Activated CD4-positive, alpha-beta T cell treated with anti-CD3 and anti-CD28 coated beads, Interleukin-2, Interleukin-4, amounts not matched to agents 100 ng/mL and 50 ng/mL, durations not matched to agents 16 hours and 8 hours (primary cell): Measurements from ENCODE around the gene GNLY.
"Not testable (repeated sequence)": the region's sequence is repeated elsewhere in the genome, so short reads cannot be mapped to it uniquely, and the experiment has no call there.

ENCODE experiments used
- DNase-seq: peaks from one replicate; pipeline ENCODE4 v3.0.0-alpha.2; 2020; ENCODE audit warnings: low spot score

The GNLY gene

DNA sequence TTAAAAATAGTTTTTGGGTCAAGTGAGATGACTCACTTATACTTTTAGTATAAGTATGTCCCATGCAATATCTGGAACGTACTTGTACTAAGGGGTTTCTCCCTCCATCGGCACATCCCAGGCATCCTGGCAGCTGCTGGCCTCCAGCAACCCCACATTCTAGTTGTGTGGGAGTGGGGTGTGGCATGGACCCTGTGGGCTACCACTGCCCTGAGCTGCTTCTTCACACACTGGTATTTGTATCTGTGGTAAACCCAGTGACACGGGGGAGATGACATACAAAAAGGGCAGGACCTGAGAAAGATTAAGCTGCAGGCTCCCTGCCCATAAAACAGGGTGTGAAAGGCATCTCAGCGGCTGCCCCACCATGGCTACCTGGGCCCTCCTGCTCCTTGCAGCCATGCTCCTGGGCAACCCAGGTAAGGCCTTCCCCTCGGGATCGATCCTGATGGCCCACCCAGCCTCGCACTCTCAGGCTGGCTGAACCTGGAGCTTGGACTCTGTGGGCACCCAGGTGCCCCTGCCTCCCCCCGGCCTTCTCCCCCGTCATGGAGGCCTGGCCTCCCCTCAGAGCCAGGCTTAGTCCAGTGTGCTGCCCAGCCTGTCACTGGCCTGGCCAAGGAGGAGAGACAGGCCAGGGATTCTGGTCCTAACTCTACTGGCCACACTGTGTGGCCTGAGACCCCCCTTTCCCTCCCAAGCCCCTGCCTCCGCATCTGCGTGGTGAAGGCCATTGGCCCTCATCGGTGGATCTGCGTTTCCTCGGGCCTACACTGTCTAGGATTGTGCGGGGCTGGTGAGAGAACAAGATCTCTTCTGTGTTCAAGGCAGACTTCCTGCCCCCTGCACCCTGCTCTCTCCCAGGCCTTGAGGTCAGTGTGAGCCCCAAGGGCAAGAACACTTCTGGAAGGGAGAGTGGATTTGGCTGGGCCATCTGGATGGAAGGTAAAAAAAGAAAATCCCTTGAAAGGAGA, at the start of gene GNLY:
GNLY (plus strand) TSS at position 307 of the 974 bp plus-strand sequence; CDS start at position 368, 61 bp downstream.
- DNase-seq: no peak

DNA sequence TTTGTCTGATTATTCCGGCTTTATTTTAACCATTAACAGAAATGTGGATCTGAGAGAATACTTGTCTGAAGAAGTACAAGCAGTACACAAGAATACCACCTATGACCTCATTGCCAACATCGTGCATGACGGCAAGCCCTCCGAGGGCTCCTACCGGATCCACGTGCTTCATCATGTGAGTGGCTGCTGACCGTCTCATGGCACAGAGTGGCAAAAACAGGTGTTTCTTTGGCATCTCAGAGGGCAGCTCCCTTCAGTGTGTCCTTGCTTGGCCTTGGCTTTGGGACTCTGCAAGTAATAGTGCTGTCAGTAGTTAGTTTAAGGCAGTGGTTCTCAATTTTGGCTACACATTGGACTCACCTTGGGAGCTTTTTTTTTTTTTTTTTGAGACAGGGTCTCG, 49.2 kb upstream of the GNLY start:
- DNase-seq: no peak

DNA sequence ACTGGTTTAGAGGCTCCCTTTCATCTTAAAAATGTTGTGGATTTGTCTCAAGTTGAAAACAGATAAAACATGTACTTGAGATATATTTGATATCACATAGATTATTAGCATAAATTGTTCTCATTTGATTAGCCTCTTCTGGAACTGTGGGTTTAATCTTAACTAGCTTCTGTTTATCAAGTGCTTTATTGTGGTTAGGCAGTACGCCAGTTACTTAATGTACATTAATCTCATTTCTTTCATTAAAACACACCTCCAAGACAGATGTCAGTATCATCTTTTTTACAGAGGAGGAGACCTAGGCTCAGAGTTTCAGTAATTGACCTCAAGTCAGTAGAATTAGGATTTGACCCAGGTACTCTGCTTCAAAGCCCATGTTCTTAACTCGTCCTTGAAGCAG, 48.0 kb upstream of the GNLY start:
- no peak for DNase-seq

DNA sequence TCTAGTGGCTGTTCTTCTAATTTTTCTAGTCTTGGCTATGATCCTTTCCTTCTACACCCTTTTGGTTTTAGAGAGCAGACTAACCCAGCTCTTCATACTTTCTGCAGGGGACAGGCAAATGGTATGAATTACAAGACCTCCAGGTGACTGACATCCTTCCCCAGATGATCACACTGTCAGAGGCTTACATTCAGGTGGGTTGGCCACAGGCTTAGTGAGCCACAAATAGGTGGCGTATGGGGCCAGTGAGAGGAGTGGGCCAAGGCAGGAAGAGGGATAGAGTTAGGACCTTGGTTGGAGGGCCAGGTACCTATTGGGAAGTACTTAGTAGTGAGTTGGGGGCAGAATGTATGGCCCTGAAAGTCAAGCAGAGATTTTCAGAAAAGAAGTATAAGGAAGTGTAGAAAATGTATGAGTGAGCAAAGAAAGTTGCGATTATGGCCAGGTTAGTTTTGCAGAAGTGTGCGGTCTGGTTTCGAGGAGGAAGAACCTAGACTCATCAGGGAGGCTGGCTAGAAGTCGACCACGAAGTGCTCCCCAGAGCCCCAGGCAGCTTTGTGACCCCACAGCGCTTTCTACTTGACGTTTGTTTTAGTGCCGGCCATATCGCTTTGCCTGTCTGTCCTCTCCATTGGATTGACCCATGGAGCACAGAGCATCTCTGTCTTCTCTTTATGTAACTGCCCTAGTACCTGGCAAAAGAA, 46.2 kb upstream of the GNLY start:
- no peak for DNase-seq

DNA sequence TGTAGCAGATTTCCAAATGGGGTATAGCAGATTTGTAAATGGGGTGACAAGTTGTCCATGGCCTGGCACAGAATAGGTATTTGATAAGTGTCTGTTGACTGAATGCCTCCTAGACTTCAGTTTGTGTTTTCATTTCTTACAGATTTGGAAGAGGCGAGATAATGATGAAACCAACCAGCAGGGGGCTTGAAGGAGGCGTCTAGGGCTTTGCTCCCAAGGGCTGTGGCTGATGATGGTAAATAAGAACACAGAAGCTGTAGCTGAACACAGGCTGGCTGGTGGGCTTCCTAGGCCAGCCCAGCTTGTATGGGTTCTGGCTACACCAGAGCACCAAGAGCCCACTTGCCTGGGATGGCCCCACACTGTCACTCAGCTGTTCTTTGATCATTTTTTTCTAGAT, 45.5 kb upstream of the GNLY start:
- peak; percentile 16 for DNase-seq

DNA sequence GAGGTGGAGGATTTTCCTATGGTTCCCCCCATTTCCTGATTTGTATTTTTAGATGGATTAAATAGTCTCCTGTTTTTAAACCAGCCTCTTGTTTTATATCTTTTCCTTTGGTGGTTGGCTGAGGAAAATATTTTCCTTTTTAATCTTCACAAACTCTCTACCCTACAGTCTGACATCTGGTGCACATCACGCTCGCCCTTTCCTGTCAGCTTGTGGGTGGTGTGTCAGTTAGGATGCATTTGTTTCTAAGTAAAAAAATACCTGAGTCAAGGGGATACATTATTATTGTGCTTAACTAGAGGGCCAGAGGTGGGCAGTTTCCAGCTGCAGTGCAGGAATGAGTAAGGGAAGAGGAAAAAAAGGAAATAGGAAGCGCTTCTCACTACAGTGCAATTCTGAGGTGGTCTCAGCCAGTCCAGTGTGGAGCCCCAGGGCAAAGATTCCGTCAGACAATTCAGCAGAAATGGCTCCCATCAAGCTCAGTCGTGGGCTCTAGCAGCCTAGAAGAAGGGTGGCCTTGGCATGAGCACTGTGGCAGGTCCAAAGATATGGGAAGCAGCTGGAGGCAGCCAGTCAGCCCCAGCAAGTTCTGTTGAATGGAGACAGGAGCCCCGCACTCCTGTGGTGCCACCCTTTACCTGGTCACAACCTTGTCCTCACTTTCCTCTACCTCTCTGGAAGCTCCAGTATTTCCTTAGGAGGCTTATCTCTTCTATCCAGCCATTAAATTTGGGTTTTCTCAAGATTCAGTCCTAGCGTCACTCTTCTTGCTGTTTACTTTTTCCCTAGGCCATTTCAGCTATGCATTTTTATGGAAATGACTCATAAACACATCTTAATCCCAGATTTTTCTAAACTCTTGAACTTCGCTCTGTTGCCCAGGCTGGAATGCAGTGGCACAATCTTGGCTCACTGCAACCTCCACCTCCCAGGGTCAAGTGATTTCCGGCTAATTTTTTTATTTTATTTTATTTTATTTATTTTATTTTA, 44.7 kb upstream of the GNLY start:
- no peak for DNase-seq

DNA sequence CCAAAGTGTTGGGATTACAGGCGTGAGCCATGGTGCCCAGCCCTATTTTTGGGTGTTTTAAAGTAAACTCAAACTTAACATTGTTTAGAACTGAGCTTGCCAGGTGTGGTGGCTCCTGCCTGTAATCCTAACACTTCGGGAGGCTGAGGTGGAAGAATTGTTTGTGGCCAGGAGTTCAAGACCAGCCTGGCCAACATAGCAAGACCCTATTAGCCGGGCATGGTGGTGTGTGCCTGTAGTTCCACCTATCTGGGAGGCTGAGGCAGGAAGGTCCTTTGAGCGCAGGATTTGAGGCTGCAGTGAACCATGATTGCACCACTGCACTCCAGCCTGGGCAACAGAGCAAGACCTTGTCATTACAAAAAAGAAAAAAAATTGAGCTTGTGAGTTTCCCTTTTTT, 43.7 kb upstream of the GNLY start:
- DNase-seq: no peak

DNA sequence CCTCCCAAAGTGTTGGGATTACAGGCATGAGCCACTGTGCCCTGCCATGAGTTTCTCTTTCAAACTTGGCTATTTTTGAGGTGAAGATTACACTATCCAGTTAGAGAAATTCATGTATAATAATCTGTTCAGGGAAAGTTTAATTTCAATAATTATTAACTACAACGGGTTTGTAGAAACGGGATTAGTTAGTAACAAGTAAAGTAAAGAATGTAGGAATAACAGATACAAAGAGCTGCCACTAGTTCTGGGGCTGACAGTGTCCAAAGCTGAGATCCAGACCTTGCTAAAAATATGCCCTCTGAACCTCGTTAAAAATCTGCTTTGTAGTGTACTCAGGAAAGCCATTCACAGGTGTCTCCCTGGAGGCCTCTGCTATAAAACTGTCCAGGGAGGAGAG, 43.1 kb upstream of the GNLY start:
- DNase-seq: no peak

DNA sequence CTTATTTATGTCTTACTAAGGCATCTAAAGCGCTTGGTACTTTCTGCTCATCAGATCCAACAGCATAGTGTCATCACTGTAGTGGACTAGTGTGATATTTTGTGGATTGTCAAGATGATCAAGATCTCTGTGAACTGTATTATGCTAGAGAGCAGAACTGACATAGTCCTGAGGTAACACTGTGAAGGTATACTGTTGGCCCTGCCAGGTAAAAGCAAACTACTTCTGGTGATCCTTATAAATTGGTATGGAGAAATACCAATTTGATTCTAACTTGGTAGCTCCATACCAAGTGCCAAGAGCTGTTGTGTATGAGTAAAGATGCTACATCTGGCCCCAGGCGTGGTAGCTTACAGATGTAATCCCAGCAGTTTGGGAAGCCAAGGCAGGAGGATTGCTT, 42.1 kb upstream of the GNLY start:
- DNase-seq: no peak

DNA sequence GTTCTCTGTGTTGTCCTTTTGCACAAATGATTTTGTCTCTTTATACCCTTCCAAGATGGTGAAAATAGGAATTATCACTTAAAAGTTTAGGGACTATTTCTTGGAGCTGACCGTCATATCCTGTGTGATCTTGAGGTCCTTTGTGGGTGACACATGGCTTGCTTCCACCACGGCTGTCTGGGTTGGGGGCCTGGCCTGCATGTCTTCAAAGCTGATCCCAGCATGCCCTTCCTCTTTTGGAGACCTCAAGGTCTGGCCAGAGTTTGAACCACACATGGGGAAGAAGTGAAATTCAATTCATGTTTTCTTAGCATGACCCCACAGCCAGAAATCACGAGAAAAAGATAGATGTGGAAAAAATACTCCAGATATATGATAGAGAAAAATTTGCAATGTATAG, 40.2 kb upstream of the GNLY start:
- DNase-seq: no peak

DNA sequence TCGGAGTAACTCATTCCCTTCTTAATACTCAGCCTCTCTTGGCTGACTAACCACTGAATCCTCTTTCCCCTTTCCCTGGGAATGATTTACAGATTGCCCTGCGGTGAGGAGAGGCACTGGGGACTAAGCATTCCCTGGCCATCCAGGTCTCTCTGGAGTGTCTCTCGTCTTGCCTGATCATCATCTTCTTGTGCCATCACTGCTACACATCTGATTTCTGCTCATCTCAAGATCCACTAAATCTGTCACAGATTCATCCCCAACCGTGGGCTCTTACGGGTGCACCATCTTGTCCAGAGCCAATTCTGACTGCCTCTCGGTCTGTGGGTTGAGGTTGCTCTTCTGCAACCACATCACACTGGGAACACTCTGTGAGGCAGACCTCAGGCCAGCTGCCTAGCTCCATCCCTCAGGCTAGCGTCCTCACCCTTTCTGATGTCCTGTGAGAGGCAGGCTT, 38.2 kb upstream of the GNLY start:
- DNase-seq: no peak

DNA sequence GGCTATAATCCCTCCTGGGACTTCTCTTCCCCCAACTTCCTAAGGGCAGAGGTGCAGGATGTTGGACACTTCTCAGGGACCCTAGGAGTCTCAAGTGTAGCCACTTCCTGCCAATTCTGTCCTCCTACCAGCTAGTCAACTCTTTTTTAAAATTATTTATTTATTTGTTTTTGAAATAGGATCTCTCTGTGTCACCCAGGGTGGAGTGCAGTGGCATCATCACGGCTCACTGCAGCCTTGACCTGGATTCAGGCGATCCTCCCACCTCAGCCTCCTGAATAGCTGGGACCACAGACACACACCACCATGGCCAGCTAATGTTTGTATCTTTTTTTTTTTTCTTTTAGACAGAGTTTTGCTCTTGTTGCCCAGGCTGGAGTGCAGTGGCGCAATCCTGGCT, 37.7 kb upstream of the GNLY start:
- DNase-seq: no peak

DNA sequence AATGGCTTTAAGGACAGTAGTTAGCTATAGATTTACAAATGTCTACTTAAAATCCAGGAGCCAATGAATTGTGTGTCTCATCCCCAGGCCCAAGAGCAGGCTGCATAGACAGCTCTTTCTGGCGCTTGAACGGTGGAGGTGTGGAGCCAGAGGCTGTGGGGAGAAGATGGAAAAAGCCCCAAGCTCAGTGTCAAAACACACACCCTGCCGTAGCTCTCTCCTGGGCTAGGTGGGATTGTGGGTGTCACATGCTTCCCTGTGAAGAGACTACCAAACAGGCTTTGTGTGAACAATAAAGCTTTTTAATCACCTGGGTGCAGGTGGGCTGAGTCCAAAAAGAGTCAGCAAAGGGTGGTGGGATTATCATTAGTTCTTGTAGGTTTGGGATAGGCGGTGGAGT, 36.8 kb upstream of the GNLY start:
- DNase-seq: not testable (repeated sequence)

DNA sequence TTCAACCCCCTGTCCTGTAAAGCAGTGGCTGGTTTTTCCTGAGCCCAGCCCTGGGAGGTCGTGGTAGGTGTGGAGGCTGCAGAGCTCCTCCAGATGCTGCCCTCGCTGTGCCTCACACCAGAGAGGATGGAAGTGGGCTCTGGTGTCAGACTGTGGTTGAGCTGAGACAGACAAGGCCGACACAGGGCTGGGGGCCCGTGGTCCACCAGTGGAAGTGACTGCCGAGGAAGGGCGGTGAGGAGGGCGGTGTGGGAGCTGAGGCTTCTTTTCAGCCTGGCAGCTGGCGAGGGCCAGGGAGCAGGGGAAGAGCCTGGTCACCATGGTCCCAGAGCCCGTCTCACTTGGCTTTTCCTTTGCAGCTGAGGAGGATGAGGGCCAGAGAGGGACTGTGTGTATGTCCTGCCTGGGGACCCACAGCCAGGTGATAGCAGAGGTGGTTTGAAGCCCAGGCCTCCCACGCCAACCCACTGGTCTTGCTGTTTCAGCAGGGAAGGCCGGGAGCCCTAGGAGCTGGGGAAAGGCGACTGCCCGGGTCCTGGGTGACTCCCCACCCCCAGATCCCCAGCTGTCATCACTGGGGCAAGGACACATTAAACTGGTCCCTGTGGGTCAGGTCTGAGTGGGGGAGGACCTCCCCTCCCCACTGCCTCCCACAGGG, 34.7 kb upstream of the GNLY start:
- DNase-seq: no peak

DNA sequence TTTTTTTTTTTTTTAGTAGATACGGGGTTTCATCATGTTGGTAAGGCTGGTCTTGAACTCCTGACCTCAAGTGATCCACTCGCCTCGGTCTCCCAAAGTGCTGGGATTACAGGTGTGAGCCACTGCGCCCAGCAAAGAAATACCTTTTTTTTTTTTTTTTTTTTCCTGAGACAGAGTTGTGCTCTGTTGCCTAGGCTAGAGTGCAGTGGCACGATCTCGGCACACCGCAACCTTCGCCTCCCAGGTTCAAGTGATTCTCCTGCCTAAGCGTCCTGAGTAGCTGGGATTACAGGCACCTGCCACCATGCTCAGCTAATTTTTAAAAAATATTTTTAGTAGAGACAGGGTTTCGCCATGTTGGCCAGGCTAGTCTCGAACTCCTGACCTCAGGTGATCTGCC, 33.9 kb upstream of the GNLY start:
- not testable (repeated sequence) for DNase-seq

DNA sequence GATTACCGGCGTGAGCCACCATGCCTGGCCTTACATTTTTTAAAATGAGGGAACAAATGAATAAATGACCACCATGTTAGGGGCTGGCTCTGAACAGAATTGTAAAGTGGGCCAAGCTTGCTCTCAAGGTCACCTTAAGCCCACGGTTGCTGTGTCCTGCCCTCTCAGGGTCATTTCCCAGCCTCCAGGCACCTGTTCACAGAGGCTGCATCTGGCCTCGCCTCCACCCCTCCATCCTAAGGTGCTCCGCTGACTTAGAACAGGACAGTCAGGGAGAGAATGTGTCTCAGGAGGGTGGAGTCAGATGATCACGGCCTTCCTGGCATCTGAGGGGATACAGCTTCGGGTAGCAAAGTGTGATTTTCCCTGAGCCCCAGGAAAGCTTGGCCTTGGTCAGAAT, 33.4 kb upstream of the GNLY start:
- no peak for DNase-seq

DNA sequence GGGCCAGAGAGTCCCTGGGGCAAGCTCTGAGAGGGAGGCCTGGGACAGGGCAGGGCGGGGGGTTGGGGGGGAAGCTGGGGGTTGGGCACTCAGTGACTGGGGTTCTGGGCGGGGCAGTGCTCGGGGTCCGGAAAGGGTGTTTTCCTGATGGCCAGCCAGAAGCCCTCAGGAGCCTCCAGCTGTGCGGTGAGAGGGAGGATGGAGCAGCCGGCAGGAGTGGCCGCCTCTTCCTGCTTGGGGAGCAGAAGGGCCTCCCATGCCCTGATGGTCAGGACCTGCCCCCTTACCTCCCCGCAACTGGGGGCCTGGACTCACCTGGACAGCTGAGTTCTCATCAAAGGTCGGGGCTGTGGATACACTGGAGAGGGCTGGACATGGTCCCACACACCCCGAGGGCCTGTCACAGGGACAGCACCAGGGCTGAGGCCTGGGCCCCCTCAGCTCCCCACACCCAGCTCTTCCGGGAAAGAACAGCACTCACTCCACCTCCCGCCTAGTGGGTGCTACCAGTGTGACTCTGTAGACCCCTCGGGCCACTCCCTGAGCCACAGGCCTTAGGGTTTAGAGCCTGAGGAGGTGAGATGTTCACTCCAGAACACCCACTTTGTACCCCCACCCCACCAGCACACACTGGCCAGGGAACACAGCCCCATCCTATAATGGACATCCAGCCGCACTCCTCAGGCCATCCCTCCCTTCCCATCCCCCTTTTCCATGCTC, 32.9 kb upstream of the GNLY start:
- DNase-seq: no peak

DNA sequence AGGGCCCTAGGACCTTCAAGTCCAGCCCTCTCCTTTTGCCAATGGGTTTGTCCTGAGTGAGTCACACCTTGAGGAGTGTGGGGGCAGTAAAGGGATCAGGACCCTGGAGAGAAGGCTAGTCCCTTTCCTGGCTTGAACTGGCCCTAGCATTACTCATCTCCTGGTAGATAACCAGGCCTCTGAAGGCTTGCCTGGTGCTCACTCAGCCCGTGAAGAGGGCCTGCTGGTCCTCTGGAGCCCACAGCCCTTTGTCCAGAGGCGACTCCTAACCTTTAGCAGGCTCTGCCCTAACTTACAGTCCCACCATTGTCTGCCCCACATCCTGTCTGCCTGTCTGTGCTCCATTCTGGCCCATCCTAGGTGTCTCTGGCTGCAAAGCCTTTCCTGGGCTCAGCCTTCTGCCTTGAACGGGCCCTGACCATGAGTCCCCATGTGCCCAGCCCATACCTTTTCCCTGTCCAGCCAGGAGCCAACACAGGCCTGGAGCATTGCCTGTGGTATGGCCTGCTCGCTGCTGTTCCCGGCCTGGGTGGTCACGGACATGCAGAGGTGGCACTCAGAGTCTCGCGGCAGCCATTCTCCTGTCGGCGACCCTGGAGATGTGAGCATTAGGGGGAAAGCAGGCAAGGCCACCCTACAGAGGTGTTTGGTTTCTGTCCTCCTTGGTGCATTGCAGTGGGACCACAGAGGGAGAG, 31.1 kb upstream of the GNLY start:
- no peak for DNase-seq

DNA sequence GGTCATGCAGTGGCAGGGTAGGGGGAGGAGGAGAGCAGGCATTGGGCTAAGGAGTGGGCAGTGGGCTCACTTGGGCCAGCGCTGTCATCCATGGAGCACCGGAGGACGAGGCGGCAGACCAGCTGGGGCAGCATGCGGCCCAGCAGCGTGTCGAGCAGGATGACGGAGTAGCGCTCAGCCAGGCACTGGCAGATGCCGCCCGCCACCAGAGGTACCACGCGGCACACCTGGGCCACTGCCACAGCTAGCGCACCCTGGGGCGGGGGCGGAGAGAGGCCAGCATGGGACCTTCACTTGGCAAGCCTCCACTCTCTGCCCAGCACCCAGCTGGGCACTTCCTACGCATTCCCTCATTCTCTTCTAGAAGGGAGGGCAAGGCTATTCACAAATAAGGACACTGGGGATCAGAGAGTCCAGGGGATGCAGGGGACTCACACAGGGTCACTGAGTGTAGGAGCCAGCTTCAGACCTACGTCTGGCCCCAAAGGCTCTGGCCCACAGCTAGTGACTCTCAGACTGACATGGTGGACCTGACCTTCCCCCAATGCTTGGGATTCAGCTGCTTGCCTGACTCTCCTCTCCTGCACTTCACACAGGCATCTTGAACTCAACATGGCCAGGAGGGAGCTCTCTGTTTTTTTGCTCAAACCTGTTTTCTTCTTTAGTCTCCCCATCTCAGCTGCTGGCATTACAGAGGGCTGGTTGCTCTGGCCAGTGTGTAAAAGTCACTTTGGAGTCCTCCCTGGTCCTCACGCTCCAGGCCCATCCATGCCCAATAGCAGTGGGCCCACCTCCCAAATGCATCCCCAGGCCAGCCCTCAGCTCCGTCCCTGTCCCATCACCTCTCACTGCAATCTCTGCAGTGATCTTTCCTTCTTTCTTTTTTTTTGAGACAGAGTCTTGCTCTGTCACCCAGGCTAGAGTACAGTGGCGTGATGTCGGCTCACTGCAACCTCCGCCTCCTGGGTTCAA, 30.3 kb upstream of the GNLY start:
- no peak for DNase-seq
